Measurements from ENCODE around the gene ZNF469.

ZNF469 gene

GRCh38 chr16:88382491-88383400 lies at the start of gene ZNF469:
ZNF469 (plus strand) TSS chr16:88382959; CDS start chr16:88427471, 44,512 bp downstream.
- Histone ChIP-seq H3K36me3 (ENCODE audit: insufficient read depth, low read length) (no peaks in the 10 kb centered on the region), H2AFZ (ENCODE audit: low read depth, low read length) (no peak within 1 kb of the TSS), H3K27me3 (ENCODE audit: insufficient read depth, low read length) (peaks cover 59% of the 10 kb centered on the region), H3K4me1 (ENCODE audit: insufficient read depth, low read length) (no peaks in the 10 kb centered on the region), H3K9me3 (ENCODE audit: low read length) (no peaks in the 10 kb centered on the region), H3K4me3 (ENCODE audit: low read length) (no peak within 1 kb of the TSS)

GRCh38 chr16:88333848-88334777 lies 48.6 kb upstream of the ZNF469 start:
- no peaks in the 10 kb centered on the region for H3K36me3 ChIP-seq (ENCODE audit: insufficient read depth, low read length)
- H2AFZ ChIP-seq (ENCODE audit: low read depth, low read length): no peak overlapping the region
- no peak overlapping the region for H3K4me3 ChIP-seq (ENCODE audit: low read length)
- no peaks in the 10 kb centered on the region for H3K27me3 ChIP-seq (ENCODE audit: insufficient read depth, low read length)
- H3K9me3 ChIP-seq (ENCODE audit: low read length): peaks cover 3% of the 10 kb centered on the region
- H3K4me1 ChIP-seq (ENCODE audit: insufficient read depth, low read length): no peaks in the 10 kb centered on the region

GRCh38 chr16:88334778-88335720 lies 47.7 kb upstream of the ZNF469 start:
- Histone ChIP-seq H3K36me3 (ENCODE audit: insufficient read depth, low read length) (no peaks in the 10 kb centered on the region), H2AFZ (ENCODE audit: low read depth, low read length) (no peak overlapping the region), H3K9me3 (ENCODE audit: low read length) (peaks cover 3% of the 10 kb centered on the region), H3K27me3 (ENCODE audit: insufficient read depth, low read length) (no peaks in the 10 kb centered on the region), H3K4me1 (ENCODE audit: insufficient read depth, low read length) (no peaks in the 10 kb centered on the region), H3K4me3 (ENCODE audit: low read length) (no peak overlapping the region)

GRCh38 chr16:88337021-88337420 lies 45.7 kb upstream of the ZNF469 start:
- Histone ChIP-seq H3K4me1 (ENCODE audit: insufficient read depth, low read length) (no peaks in the 10 kb centered on the region), H3K4me3 (ENCODE audit: low read length) (no peak overlapping the region)

GRCh38 chr16:88337538-88337937 lies 45.2 kb upstream of the ZNF469 start:
- Histone ChIP-seq H3K9me3 (ENCODE audit: low read length) (peaks cover 3% of the 10 kb centered on the region), H3K36me3 (ENCODE audit: insufficient read depth, low read length) (no peaks in the 10 kb centered on the region), H3K27me3 (ENCODE audit: insufficient read depth, low read length) (no peaks in the 10 kb centered on the region), H3K4me3 (ENCODE audit: low read length) (no peak overlapping the region), H2AFZ (ENCODE audit: low read depth, low read length) (no peak overlapping the region), H3K4me1 (ENCODE audit: insufficient read depth, low read length) (no peaks in the 10 kb centered on the region)

More at GRCh38 chr16:88337021-88337420, 45.7 kb upstream of the ZNF469 start:
- Histone ChIP-seq H3K9me3 (ENCODE audit: low read length) (peaks cover 3% of the 10 kb centered on the region), H3K27me3 (ENCODE audit: insufficient read depth, low read length) (no peaks in the 10 kb centered on the region), H3K36me3 (ENCODE audit: insufficient read depth, low read length) (no peaks in the 10 kb centered on the region), H2AFZ (ENCODE audit: low read depth, low read length) (no peak overlapping the region)

- Histone ChIP-seq H3K36me3 (ENCODE audit: insufficient read depth, low read length) (no peaks in the 10 kb centered on the region), H3K9me3 (ENCODE audit: low read length) (peaks cover 5% of the 10 kb centered on the region), H3K4me3 (ENCODE audit: low read length) (no peak overlapping the region), H3K4me1 (ENCODE audit: insufficient read depth, low read length) (no peaks in the 10 kb centered on the region), H2AFZ (ENCODE audit: low read depth, low read length) (no peak overlapping the region), H3K27me3 (ENCODE audit: insufficient read depth, low read length) (no peaks in the 10 kb centered on the region)
Observed at GRCh38 chr16:88338111-88338510, 44.6 kb upstream of the ZNF469 start.

GRCh38 chr16:88338896-88339295 lies 43.9 kb upstream of the ZNF469 start:
- no peaks in the 10 kb centered on the region for H3K36me3 ChIP-seq (ENCODE audit: insufficient read depth, low read length)

GRCh38 chr16:88339930-88340754 lies 42.6 kb upstream of the ZNF469 start:
- Histone ChIP-seq H2AFZ (ENCODE audit: low read depth, low read length) (no peak overlapping the region), H3K4me3 (ENCODE audit: low read length) (no peak overlapping the region), H3K4me1 (ENCODE audit: insufficient read depth, low read length) (no peaks in the 10 kb centered on the region), H3K9me3 (ENCODE audit: low read length) (peaks cover 5% of the 10 kb centered on the region), H3K27me3 (ENCODE audit: insufficient read depth, low read length) (no peaks in the 10 kb centered on the region), H3K36me3 (ENCODE audit: insufficient read depth, low read length) (no peaks in the 10 kb centered on the region)

More at GRCh38 chr16:88338896-88339295, 43.9 kb upstream of the ZNF469 start:
- peaks cover 5% of the 10 kb centered on the region for H3K9me3 ChIP-seq (ENCODE audit: low read length)
- no peaks in the 10 kb centered on the region for H3K4me1 ChIP-seq (ENCODE audit: insufficient read depth, low read length)
- no peaks in the 10 kb centered on the region for H3K27me3 ChIP-seq (ENCODE audit: insufficient read depth, low read length)
- no peak overlapping the region for H3K4me3 ChIP-seq (ENCODE audit: low read length)
- no peak overlapping the region for H2AFZ ChIP-seq (ENCODE audit: low read depth, low read length)

- Histone ChIP-seq H3K9me3 (ENCODE audit: low read length) (peaks cover 5% of the 10 kb centered on the region), H3K27me3 (ENCODE audit: insufficient read depth, low read length) (no peaks in the 10 kb centered on the region), H2AFZ (ENCODE audit: low read depth, low read length) (no peak overlapping the region), H3K36me3 (ENCODE audit: insufficient read depth, low read length) (no peaks in the 10 kb centered on the region), H3K4me1 (ENCODE audit: insufficient read depth, low read length) (no peaks in the 10 kb centered on the region), H3K4me3 (ENCODE audit: low read length) (no peak overlapping the region)
Observed at GRCh38 chr16:88340755-88341150, 42.0 kb upstream of the ZNF469 start.

GRCh38 chr16:88341551-88342290 lies 41.0 kb upstream of the ZNF469 start:
- no peak overlapping the region for H3K4me3 ChIP-seq (ENCODE audit: low read length)
- no peaks in the 10 kb centered on the region for H3K27me3 ChIP-seq (ENCODE audit: insufficient read depth, low read length)
- no peak overlapping the region for H2AFZ ChIP-seq (ENCODE audit: low read depth, low read length)
- peaks cover 2% of the 10 kb centered on the region for H3K9me3 ChIP-seq (ENCODE audit: low read length)
- H3K4me1 ChIP-seq (ENCODE audit: insufficient read depth, low read length): no peaks in the 10 kb centered on the region
- no peaks in the 10 kb centered on the region for H3K36me3 ChIP-seq (ENCODE audit: insufficient read depth, low read length)

- H2AFZ ChIP-seq (ENCODE audit: low read depth, low read length): no peak overlapping the region
- no peaks in the 10 kb centered on the region for H3K36me3 ChIP-seq (ENCODE audit: insufficient read depth, low read length)
- H3K27me3 ChIP-seq (ENCODE audit: insufficient read depth, low read length): no peaks in the 10 kb centered on the region
- H3K4me3 ChIP-seq (ENCODE audit: low read length): no peak overlapping the region
- no peaks in the 10 kb centered on the region for H3K4me1 ChIP-seq (ENCODE audit: insufficient read depth, low read length)
- H3K9me3 ChIP-seq (ENCODE audit: low read length): peaks cover 2% of the 10 kb centered on the region
Observed at GRCh38 chr16:88342491-88342890, 40.3 kb upstream of the ZNF469 start.
